Adrenal gland (tissue), 12 donors: ENCODE data around the gene DLGAP3. TPM values are rescaled to one million over a fixed set of nuclear protein-coding genes. Genes with fewer than 3 reads are reported as not detected.

Source experiments
- DNase-seq, 7 donors: peaks; one replicate each; pipeline ENCODE4 v3.0.0-alpha.2; 2019 to 2020
- H3K27ac ChIP-seq, 5 donors: fragments of 200-600 bp; sonication (generic) in 4 of 5; 1 replicate in 3 of 5; 2 replicates in 2 of 5; pipeline versions ENCODE4 v1.5.1 to v1.8.0; 2016 to 2020; ENCODE audit warnings: mild to moderate bottlenecking in 1 of 5
- H3K27me3 ChIP-seq: fragments of 200-600 bp; 2 replicates; pipeline ENCODE4 v1.8.0; 2021
- H3K36me3 ChIP-seq, 2 donors: fragments of 200-600 bp; replicated peaks in 1 of 2; 1 replicate in 1 of 2; 2 replicates in 1 of 2; pipeline versions ENCODE4 v1.5.1 to v1.8.0; 2018 to 2022
- H3K4me1 ChIP-seq, 2 donors: fragments of 200-600 bp; replicated peaks in 1 of 2; 1 replicate in 1 of 2; 2 replicates in 1 of 2; pipeline versions ENCODE4 v1.5.1 to v1.8.0; 2018 to 2021
- H3K4me3 ChIP-seq, 4 donors: fragments of 200-600 bp; sonication (generic) in 3 of 4; one replicate each; pipeline ENCODE4 v1.5.1; 2016 to 2018
- H3K9me3 ChIP-seq, 3 donors: fragments of 200-600 bp; sonication (generic) in 1 of 3; replicated peaks in 1 of 3; 1 replicate in 2 of 3; 2 replicates in 1 of 3; pipeline versions ENCODE4 v1.5.1 to v1.8.0; 2016 to 2021
- POLR2A ChIP-seq, 2 donors: fragments of 450-650 bp; IDR thresholded peaks; one replicate each; pipeline ENCODE4 v1.6.1; 2017; ENCODE audit warnings: antibody characterized with exemption in 2 of 2, mild to moderate bottlenecking in 2 of 2, moderate library complexity in 1 of 2
- WGBS, 4 donors: extraction: QIAGEN DNeasy Blood & Tissue Kit in 2 of 4; methylation state at CpG; one replicate each; pipeline versions ENCODE4 v1.1.5 to v1.1.7; 2013 to 2017; 5-methylcytosine and 5-hydroxymethylcytosine counted together
- intact Hi-C, 2 donors: fragments of 100-400 bp; cut with DNase I; formaldehyde crosslinking; loops; one replicate each; pipeline versions ENCODE4 v1.14.1 to v1.15.0; 2022 to 2023
- polyA plus RNA-seq, 3 donors: library from polyadenylated mRNA; stranded (reverse); fragments of 200-250 nt in 2 of 3; fragments of 350-450 nt in 1 of 3; fragmentation: Illumina TruSeq in 1 of 3; extraction: RNeasy Lipid Tissue Mini Kit (QIAGEN cat#74804) in 1 of 3; gene quantifications; one replicate each; pipeline ENCODE4 v1.2.3, GENCODE V29; 2013 to 2014
- total RNA-seq, 9 donors: library from RNA; depleted of rRNA in 4 of 9; stranded (reverse); fragments of >200 nt in 4 of 9; fragments of 120-200 nt in 1 of 9; fragmentation: NEBNext Ultra II Directional in 1 of 9; extraction: Animal tissue kit (Norgen Biotek cat#: 25700) in 1 of 9; gene quantifications; one replicate each; pipeline versions ENCODE4 v1.1.0 to v1.2.4, GENCODE V29; 2013 to 2023
- TF ChIP-seq, protein P1 (sequence below), 6 experiments: fragments of 450-650 bp in 4 of 6; fragments of 200-600 bp in 2 of 6; sonication (generic) in 1 of 6; IDR thresholded peaks; 1 replicate in 5 of 6; 2 replicates in 1 of 6; pipeline versions ENCODE4 v1.5.1 to v1.8.0; 2016 to 2021; ENCODE audit warnings: antibody characterized with exemption in 6 of 6, mild to moderate bottlenecking in 2 of 6, moderate library complexity in 1 of 6
- donor health status: healthy with polysubstance abuse.
- donor health status: Bipolar disorder and iron deficiency.
- donor health status: DM: yes; HTN: yes; CAD: no.
- donor health status: DM: no; HTN: no; CAD: no.
- donor health status: DM: no; HTN: no; CAD: no.
- donor health status: DM: yes; HTN: yes; CAD: no.

Gene DLGAP3
- total and polyA plus RNA-seq, 12 donors, result 0.13 to 1.6 (median 0.47) TPM

DNA sequence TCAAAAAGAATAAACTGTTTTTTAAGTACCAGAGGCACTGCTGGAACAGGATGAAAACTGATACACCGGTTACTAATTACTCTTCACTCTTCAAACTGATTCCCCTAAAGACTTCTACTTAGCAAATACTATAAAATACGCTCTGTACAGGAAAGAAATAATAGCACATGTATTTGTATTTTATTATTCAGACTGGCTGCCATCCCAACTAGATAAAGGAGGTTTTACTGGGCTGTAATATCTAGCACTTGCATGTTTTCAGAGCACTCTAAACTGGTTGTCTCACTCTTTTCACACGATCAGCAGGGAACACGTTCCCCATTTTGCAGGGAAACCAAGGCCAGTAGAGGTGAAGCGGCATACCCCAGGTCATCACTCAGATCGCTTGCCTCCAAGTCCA, 79.1 kb downstream of the DLGAP3 start:
- peaks cover 0 to 19% of the 10 kb centered on the region in 2 donors for H3K36me3 ChIP-seq

GRCh38 chr1:34847094-34847493, 82.4 kb downstream of the DLGAP3 start:
- TF ChIP-seq, protein P1, sequence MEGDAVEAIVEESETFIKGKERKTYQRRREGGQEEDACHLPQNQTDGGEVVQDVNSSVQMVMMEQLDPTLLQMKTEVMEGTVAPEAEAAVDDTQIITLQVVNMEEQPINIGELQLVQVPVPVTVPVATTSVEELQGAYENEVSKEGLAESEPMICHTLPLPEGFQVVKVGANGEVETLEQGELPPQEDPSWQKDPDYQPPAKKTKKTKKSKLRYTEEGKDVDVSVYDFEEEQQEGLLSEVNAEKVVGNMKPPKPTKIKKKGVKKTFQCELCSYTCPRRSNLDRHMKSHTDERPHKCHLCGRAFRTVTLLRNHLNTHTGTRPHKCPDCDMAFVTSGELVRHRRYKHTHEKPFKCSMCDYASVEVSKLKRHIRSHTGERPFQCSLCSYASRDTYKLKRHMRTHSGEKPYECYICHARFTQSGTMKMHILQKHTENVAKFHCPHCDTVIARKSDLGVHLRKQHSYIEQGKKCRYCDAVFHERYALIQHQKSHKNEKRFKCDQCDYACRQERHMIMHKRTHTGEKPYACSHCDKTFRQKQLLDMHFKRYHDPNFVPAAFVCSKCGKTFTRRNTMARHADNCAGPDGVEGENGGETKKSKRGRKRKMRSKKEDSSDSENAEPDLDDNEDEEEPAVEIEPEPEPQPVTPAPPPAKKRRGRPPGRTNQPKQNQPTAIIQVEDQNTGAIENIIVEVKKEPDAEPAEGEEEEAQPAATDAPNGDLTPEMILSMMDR (IDR thresholded peaks at IDR 0.05), result no peak
- TF ChIP-seq POLR2A (IDR thresholded peaks at IDR 0.05), result no peak
- H3K4me3 ChIP-seq, result no peak overlapping the region
- no peaks in the 10 kb centered on the region for H3K9me3 ChIP-seq
- no peaks in the 10 kb centered on the region for H3K27me3 ChIP-seq
- peak in 5 of 7 donors; percentile 42 to 61 (median 53) for DNase-seq
- peak overlapping the region in 1 of 5 donors; percentile 41 for H3K27ac ChIP-seq
- intact Hi-C loops, result no loop called here
- H3K4me1 ChIP-seq, result peaks cover 19 to 65% of the 10 kb centered on the region in 2 donors
- H3K36me3 ChIP-seq, result no peaks in the 10 kb centered on the region
- 36 to 45% (median 41%) methylated on average over 7 of the region's 7 CpGs for WGBS, 4 donors

More for the DNA sequence above, 79.1 kb downstream of the DLGAP3 start:
- intact Hi-C loops, result loop anchor here in 1 of 2 donors (5.0 kb wide), 1 partner anchor 63 kb away; no protein-coding TSS in a partner anchor
- 67 to 74% (median 71%) methylated on average over 6 of the region's 6 CpGs for WGBS, 4 donors
- TF ChIP-seq POLR2A (IDR thresholded peaks at IDR 0.05), result no peak
- TF ChIP-seq, protein P1 (IDR thresholded peaks at IDR 0.05), result no peak
- peak overlapping the region in 1 of 5 donors; percentile 86 for H3K27ac ChIP-seq
- peaks cover 19 to 45% of the 10 kb centered on the region in 2 donors for H3K4me1 ChIP-seq
- H3K4me3 ChIP-seq, result no peak overlapping the region
- H3K27me3 ChIP-seq, result no peaks in the 10 kb centered on the region
- H3K9me3 ChIP-seq, result no peaks in the 10 kb centered on the region
- no peak for DNase-seq

- Histone ChIP-seq H3K4me1 (peaks cover 10 to 57% of the 10 kb centered on the region in 2 donors), H3K27me3 (no peaks in the 10 kb centered on the region), H3K9me3 (no peaks in the 10 kb centered on the region), H3K27ac (peak overlapping the region in 2 of 5 donors; percentile 41 to 47), H3K4me3 (no peak overlapping the region), H3K36me3 (no peaks in the 10 kb centered on the region)
- 60 to 93% (median 79%) methylated on average over 1 to 2 of the region's 2 CpGs for WGBS, 4 donors
- intact Hi-C loops, result no loop called here
- DNase-seq, result no peak
- TF ChIP-seq POLR2A (IDR thresholded peaks at IDR 0.05), result no peak
- TF ChIP-seq, protein P1 (IDR thresholded peaks at IDR 0.05), result no peak
These were observed 83.2 kb downstream of the DLGAP3 start for GRCh38 chr1:34846265-34846664.

GRCh38 chr1:34845131-34845901, 84.1 kb downstream of the DLGAP3 start:
- 78 to 85% (median 85%) methylated on average over 16 of the region's 16 CpGs for WGBS, 4 donors
- DNase-seq, result no peak
- Histone ChIP-seq H3K36me3 (no peaks in the 10 kb centered on the region), H3K4me3 (no peak overlapping the region), H3K9me3 (no peaks in the 10 kb centered on the region), H3K27ac (peak overlapping the region in 2 of 5 donors; percentile 41 to 47), H3K27me3 (no peaks in the 10 kb centered on the region), H3K4me1 (peaks cover 6 to 48% of the 10 kb centered on the region in 2 donors)
- no peak for TF ChIP-seq POLR2A (IDR thresholded peaks at IDR 0.05)
- TF ChIP-seq, protein P1 (IDR thresholded peaks at IDR 0.05), result no peak
- intact Hi-C loops, result no loop called here
